H54 (cell line): ENCODE data around the gene POLR2J2.
"Not testable (repeated sequence)": the region's sequence is repeated elsewhere in the genome, so short reads cannot be mapped to it uniquely, and the experiment has no call there.

Source experiments
- DNase-seq: peaks from one replicate; pipeline ENCODE4 v3.0.0; 2011; ENCODE audit warnings: low spot score, mixed read lengths; ENCODE audit not compliant: insufficient read length
- FAIRE-seq: peaks from 3 replicates; lab custom pipeline; 2011; peaks lifted over from hg19 to GRCh38; lab: Jason Lieb, UNC

POLR2J2 gene

GRCh38 chr7:102675545-102675944, 4.1 kb upstream of the POLR2J2 start:
- not testable (repeated sequence) for FAIRE-seq, DNase-seq

- DNase-seq, FAIRE-seq: not testable (repeated sequence)
Observed at GRCh38 chr7:102673447-102674067, 2.1 kb upstream of the POLR2J2 start.

GRCh38 chr7:102671956-102672307, 469 bp upstream of the POLR2J2 start:
- DNase-seq, FAIRE-seq: not testable (repeated sequence)

- FAIRE-seq, DNase-seq: not testable (repeated sequence)
Observed at GRCh38 chr7:102667523-102667922, 3.9 kb downstream of the POLR2J2 start.

DNA sequence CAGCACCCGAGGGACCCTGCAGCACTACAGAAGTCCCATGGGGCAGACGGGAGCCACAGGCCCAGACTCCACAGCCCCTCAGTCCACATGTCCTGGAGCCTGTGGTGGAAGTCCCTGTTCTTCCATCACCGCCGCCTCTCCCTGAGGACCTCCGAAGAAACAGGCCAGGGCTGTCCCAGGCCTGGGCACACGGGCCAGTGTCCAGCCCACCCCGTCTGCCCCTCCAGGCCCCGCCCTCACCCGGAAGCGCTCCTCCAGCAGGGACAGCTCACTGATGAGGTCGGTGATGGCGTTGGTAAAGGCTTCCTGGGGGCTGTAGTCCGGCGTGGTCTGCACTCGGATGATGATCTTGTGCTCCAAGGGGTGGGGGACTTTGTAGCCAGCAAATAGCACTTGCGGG, 4.6 kb downstream of the POLR2J2 start:
- FAIRE-seq, DNase-seq: not testable (repeated sequence)

- not testable (repeated sequence) for FAIRE-seq, DNase-seq
Observed at GRCh38 chr7:102664765-102665164, 6.7 kb downstream of the POLR2J2 start.

DNA sequence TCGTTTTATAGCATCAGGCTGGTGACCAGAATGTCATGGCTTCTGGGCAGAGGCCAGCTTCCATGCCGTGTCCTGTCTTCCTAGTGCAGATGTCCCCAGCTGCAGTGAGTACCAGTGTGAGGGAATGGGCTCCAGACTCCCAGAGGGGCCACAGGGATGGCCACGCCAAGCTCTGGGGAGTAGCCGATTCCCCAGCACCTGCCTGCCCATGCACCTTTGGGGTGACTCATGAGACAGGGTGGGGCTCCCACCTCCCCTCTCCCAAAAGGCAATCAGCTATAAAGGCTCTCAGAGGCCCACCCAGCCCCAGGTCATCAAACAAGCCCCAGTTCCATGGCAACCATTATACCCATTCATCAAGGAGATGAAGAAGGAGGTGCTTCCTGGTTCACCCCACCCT, 21.5 kb downstream of the POLR2J2 start, which contains the start of gene SPDYE2B:
Gene SPDYE2B, plus strand, starts transcription at position 396 of the 400 bp plus-strand sequence. CDS start 2,030 bp downstream, outside the sequence.
- not testable (repeated sequence) for FAIRE-seq, DNase-seq

GRCh38 chr7:102647813-102648212, 23.6 kb downstream of the POLR2J2 start:
- DNase-seq, result not testable (repeated sequence)

GRCh38 chr7:102643404-102643803, 28.1 kb downstream of the POLR2J2 start:
- FAIRE-seq, DNase-seq: not testable (repeated sequence)

More at GRCh38 chr7:102647813-102648212, 23.6 kb downstream of the POLR2J2 start:
- not testable (repeated sequence) for FAIRE-seq

GRCh38 chr7:102642691-102643090, 28.8 kb downstream of the POLR2J2 start, which contains the start of gene UPK3BL1:
UPK3BL1 (minus strand) TSS chr7:102642791; CDS start chr7:102642741, 50 bp downstream.
- not testable (repeated sequence) for FAIRE-seq, DNase-seq

DNA sequence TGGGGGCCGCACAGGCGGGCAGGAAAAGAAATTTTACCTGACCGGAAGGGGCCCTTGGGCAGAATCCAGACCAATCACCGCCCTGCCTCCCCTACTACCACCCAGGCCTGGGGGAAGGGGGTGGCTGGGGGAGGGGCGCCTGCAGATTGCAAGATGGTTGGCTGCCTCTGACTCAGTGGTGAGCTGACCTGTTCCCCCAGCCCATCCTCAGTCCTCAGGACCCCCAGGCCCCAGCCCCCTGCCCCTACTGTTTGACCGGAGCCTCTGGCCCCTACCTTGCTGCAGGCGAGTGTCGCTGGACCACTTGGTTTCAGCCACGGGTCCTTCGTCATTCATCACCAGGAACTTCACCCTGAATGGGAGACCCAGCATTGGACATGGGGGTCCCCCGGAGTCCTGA, 32.6 kb downstream of the POLR2J2 start:
- not testable (repeated sequence) for DNase-seq, FAIRE-seq

- not testable (repeated sequence) for FAIRE-seq, DNase-seq
Observed at GRCh38 chr7:102636956-102637355, 34.5 kb downstream of the POLR2J2 start.

GRCh38 chr7:102635354-102635753, 36.1 kb downstream of the POLR2J2 start:
- not testable (repeated sequence) for DNase-seq, FAIRE-seq

- not testable (repeated sequence) for FAIRE-seq
Observed at GRCh38 chr7:102634299-102634698, 37.2 kb downstream of the POLR2J2 start.

GRCh38 chr7:102630622-102631021, 40.8 kb downstream of the POLR2J2 start:
- not testable (repeated sequence) for FAIRE-seq, DNase-seq

More at GRCh38 chr7:102634299-102634698, 37.2 kb downstream of the POLR2J2 start:
- not testable (repeated sequence) for DNase-seq

GRCh38 chr7:102627271-102627904, 44.1 kb downstream of the POLR2J2 start:
- FAIRE-seq, DNase-seq: not testable (repeated sequence)

- DNase-seq, FAIRE-seq: not testable (repeated sequence)
Observed at GRCh38 chr7:102618122-102618521, 53.3 kb downstream of the POLR2J2 start.

DNA sequence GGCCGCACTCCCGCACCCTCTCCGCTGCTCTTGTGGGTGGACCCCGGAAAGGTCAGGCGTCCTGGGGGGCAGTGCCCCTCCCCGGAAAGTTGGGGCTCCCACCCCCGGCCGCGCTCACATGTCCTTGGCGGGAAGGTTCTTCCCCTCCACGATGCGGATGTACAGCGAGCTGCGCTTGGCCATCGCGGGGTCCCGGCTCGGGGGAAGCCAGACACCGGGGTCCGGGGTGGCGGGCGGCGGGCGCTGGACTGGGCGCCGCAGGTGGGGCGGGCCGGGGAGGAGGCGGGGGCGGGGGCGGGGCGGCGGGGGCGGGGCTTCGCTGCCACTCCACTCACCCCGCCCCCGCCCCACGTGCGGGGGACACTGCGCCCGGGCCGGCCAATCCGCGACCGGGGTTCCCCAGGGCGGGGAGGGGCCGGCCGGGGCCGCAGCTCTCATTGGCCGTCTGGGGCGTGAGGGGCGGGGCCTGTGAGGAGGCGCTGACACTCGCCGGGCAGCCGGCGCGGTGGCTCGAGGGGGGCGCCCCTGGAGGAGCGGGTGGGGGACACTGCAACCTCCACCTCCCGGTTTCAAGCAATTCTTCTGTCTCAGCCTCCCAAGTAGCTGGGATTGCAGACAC, 54.8 kb downstream of the POLR2J2 start, which contains the start of gene RASA4:
Gene RASA4, minus strand, starts transcription at position 250 of the 619 bp plus-strand sequence. Its CDS starts 67 bp downstream, at position 183.
- not testable (repeated sequence) for FAIRE-seq, DNase-seq
